Immature natural killer cell (primary cell): ENCODE measurements around the gene WASHC4. TPM values are rescaled to one million over a fixed set of nuclear protein-coding genes. Genes with fewer than 3 reads are reported as not detected.
A peak's percentile ranks its signal among the peaks of the same experiment; 100 is the strongest.

ENCODE experiments used
- DNase-seq, 3 donors: peaks; one replicate each; pipeline ENCODE4 v3.0.0; 2022; ENCODE audit warnings: mixed read lengths in 1 of 3
- H3K27ac Mint-ChIP-seq, 6 donors: one replicate each; pipeline ENCODE4 v1.8.0; 2020; ENCODE audit warnings: mixed read lengths in 6 of 6, mild to moderate bottlenecking in 5 of 6, inconsistent platforms in 4 of 6, moderate library complexity in 3 of 6
- H3K27me3 Mint-ChIP-seq, 3 donors: one replicate each; pipeline ENCODE4 v1.8.0; 2020 to 2021; ENCODE audit warnings: low read depth in 3 of 3, mild to moderate bottlenecking in 3 of 3, mixed read lengths in 3 of 3, moderate library complexity in 3 of 3, inconsistent platforms in 1 of 3
- H3K36me3 Mint-ChIP-seq, 3 donors: one replicate each; pipeline ENCODE4 v1.8.0; 2020; ENCODE audit warnings: mixed read lengths in 3 of 3, inconsistent platforms in 2 of 3, mild to moderate bottlenecking in 2 of 3
- H3K4me1 Mint-ChIP-seq, 2 donors: one replicate each; pipeline ENCODE4 v1.8.0; 2020; ENCODE audit warnings: inconsistent platforms in 2 of 2, mild to moderate bottlenecking in 2 of 2, mixed read lengths in 2 of 2, moderate library complexity in 1 of 2
- H3K4me3 Mint-ChIP-seq, 5 donors: one replicate each; pipeline ENCODE4 v1.8.0; 2020; ENCODE audit warnings: mild to moderate bottlenecking in 5 of 5, mixed read lengths in 5 of 5, inconsistent platforms in 3 of 5, moderate library complexity in 3 of 5
- H3K9me3 Mint-ChIP-seq, 6 donors: one replicate each; pipeline ENCODE4 v1.8.0; 2020; ENCODE audit warnings: mild to moderate bottlenecking in 6 of 6, mixed read lengths in 6 of 6, inconsistent platforms in 4 of 6, moderate library complexity in 3 of 6
- polyA plus RNA-seq, 3 donors: library from polyadenylated mRNA; unstranded; fragments of 300-500 nt; fragmentation: Illumina TruSeq; gene quantifications; one replicate each; pipeline ENCODE4 v1.2.3, GENCODE V29; 2021

Gene WASHC4
- polyA plus RNA-seq, 3 donors from 2014 or later = 19.0 to 35.3 (median 28.3) TPM

GRCh38 chr12:105192624-105193225, 85.2 kb downstream of the WASHC4 start:
- DNase-seq = no peak
- H3K36me3 Mint-ChIP-seq = peaks cover 22 to 59% (median 32%) of the 10 kb centered on the region in 3 donors
- peaks cover 0 to 8% of the 10 kb centered on the region in 2 donors for H3K4me1 Mint-ChIP-seq
- no peak overlapping the region for H3K4me3 Mint-ChIP-seq
- H3K27me3 Mint-ChIP-seq = peaks cover 0 to 3% (median 1%) of the 10 kb centered on the region in 3 donors
- no peak overlapping the region for H3K27ac Mint-ChIP-seq
- H3K9me3 Mint-ChIP-seq = no peaks in the 10 kb centered on the region

GRCh38 chr12:105194947-105195346, 87.4 kb downstream of the WASHC4 start:
- peaks cover 22 to 48% (median 24%) of the 10 kb centered on the region in 3 donors for H3K36me3 Mint-ChIP-seq
- H3K27me3 Mint-ChIP-seq = peaks cover 0 to 5% (median 2%) of the 10 kb centered on the region in 3 donors
- DNase-seq = no peak
- no peak overlapping the region for H3K4me3 Mint-ChIP-seq
- no peak overlapping the region for H3K27ac Mint-ChIP-seq
- H3K9me3 Mint-ChIP-seq = no peaks in the 10 kb centered on the region
- H3K4me1 Mint-ChIP-seq = peaks cover 15 to 30% of the 10 kb centered on the region in 2 donors

GRCh38 chr12:105196090-105196489, 88.6 kb downstream of the WASHC4 start:
- Mint-ChIP-seq H3K27ac (no peak overlapping the region), H3K9me3 (no peaks in the 10 kb centered on the region), H3K4me1 (peaks cover 26 to 39% of the 10 kb centered on the region in 2 donors), H3K27me3 (peaks cover 0 to 5% (median 2%) of the 10 kb centered on the region in 3 donors), H3K4me3 (no peak overlapping the region), H3K36me3 (peaks cover 13 to 41% (median 24%) of the 10 kb centered on the region in 3 donors)
- DNase-seq = no peak

GRCh38 chr12:105198961-105199360, 91.4 kb downstream of the WASHC4 start:
- H3K27ac Mint-ChIP-seq = peak overlapping the region; percentile 39 to 83 (median 75)
- H3K4me1 Mint-ChIP-seq = peaks cover 29 to 41% of the 10 kb centered on the region in 2 donors
- peaks cover 8 to 35% (median 15%) of the 10 kb centered on the region in 3 donors for H3K36me3 Mint-ChIP-seq
- H3K4me3 Mint-ChIP-seq = peak overlapping the region; percentile 4 to 54 (median 31)
- H3K27me3 Mint-ChIP-seq = peaks cover 0 to 2% (median 1%) of the 10 kb centered on the region in 3 donors
- H3K9me3 Mint-ChIP-seq = no peaks in the 10 kb centered on the region
- peak in 2 of 3 donors; percentile 6 to 18 for DNase-seq

- H3K36me3 Mint-ChIP-seq = peaks cover 7 to 41% (median 20%) of the 10 kb centered on the region in 3 donors
- H3K9me3 Mint-ChIP-seq = no peaks in the 10 kb centered on the region
- peak overlapping the region in 2 of 5 donors; percentile 10 to 12 for H3K4me3 Mint-ChIP-seq
- H3K4me1 Mint-ChIP-seq = peaks cover 29 to 41% of the 10 kb centered on the region in 2 donors
- DNase-seq = no peak
- peaks cover 0 to 2% (median 1%) of the 10 kb centered on the region in 3 donors for H3K27me3 Mint-ChIP-seq
- peak overlapping the region in 1 of 6 donors; percentile 40 for H3K27ac Mint-ChIP-seq
Observed at GRCh38 chr12:105200385-105200784, 92.9 kb downstream of the WASHC4 start.

GRCh38 chr12:105201299-105201698, 93.8 kb downstream of the WASHC4 start:
- H3K4me3 Mint-ChIP-seq = no peak overlapping the region
- H3K4me1 Mint-ChIP-seq = peaks cover 29 to 41% of the 10 kb centered on the region in 2 donors
- peaks cover 16 to 48% (median 19%) of the 10 kb centered on the region in 3 donors for H3K36me3 Mint-ChIP-seq
- no peaks in the 10 kb centered on the region for H3K9me3 Mint-ChIP-seq
- peaks cover 0 to 2% (median 1%) of the 10 kb centered on the region in 3 donors for H3K27me3 Mint-ChIP-seq
- H3K27ac Mint-ChIP-seq = no peak overlapping the region
- DNase-seq = no peak

GRCh38 chr12:105202202-105202601, 94.7 kb downstream of the WASHC4 start:
- H3K36me3 Mint-ChIP-seq = peaks cover 22 to 57% (median 28%) of the 10 kb centered on the region in 3 donors

GRCh38 chr12:105204127-105204526, 96.6 kb downstream of the WASHC4 start:
- H3K27me3 Mint-ChIP-seq = peaks cover 0 to 2% (median 0%) of the 10 kb centered on the region in 3 donors
- H3K4me1 Mint-ChIP-seq = peaks cover 21 to 23% of the 10 kb centered on the region in 2 donors
- H3K4me3 Mint-ChIP-seq = no peak overlapping the region
- H3K27ac Mint-ChIP-seq = peak overlapping the region in 1 of 6 donors; percentile 3
- peaks cover 27 to 54% (median 37%) of the 10 kb centered on the region in 3 donors for H3K36me3 Mint-ChIP-seq
- no peak for DNase-seq
- H3K9me3 Mint-ChIP-seq = no peaks in the 10 kb centered on the region

More at GRCh38 chr12:105202202-105202601, 94.7 kb downstream of the WASHC4 start:
- Mint-ChIP-seq H3K9me3 (no peaks in the 10 kb centered on the region), H3K4me3 (no peak overlapping the region), H3K27me3 (peaks cover 0 to 2% (median 1%) of the 10 kb centered on the region in 3 donors), H3K27ac (peak overlapping the region in 2 of 6 donors; percentile 29 to 55), H3K4me1 (peaks cover 29 to 41% of the 10 kb centered on the region in 2 donors)
- DNase-seq = no peak

GRCh38 chr12:105204916-105205315, 97.4 kb downstream of the WASHC4 start:
- H3K9me3 Mint-ChIP-seq = no peaks in the 10 kb centered on the region
- no peak overlapping the region for H3K27ac Mint-ChIP-seq
- H3K36me3 Mint-ChIP-seq = peaks cover 27 to 57% (median 38%) of the 10 kb centered on the region in 3 donors
- peaks cover 0 to 1% (median 0%) of the 10 kb centered on the region in 3 donors for H3K27me3 Mint-ChIP-seq
- peaks cover 15% of the 10 kb centered on the region in 2 donors for H3K4me1 Mint-ChIP-seq
- DNase-seq = no peak
- H3K4me3 Mint-ChIP-seq = no peak overlapping the region

GRCh38 chr12:105205322-105206048, 98.0 kb downstream of the WASHC4 start:
- no peaks in the 10 kb centered on the region for H3K9me3 Mint-ChIP-seq
- H3K27me3 Mint-ChIP-seq = peaks cover 0 to 1% (median 0%) of the 10 kb centered on the region in 3 donors
- H3K4me1 Mint-ChIP-seq = peaks cover 9% of the 10 kb centered on the region in 2 donors
- H3K27ac Mint-ChIP-seq = peak overlapping the region in 1 of 6 donors; percentile 24
- DNase-seq = no peak
- peaks cover 27 to 62% (median 40%) of the 10 kb centered on the region in 3 donors for H3K36me3 Mint-ChIP-seq
- H3K4me3 Mint-ChIP-seq = no peak overlapping the region

GRCh38 chr12:105206686-105207374, 99.3 kb downstream of the WASHC4 start:
- no peak overlapping the region for H3K27ac Mint-ChIP-seq
- no peak overlapping the region for H3K4me3 Mint-ChIP-seq
- H3K4me1 Mint-ChIP-seq = no peaks in the 10 kb centered on the region
- peaks cover 26 to 64% (median 46%) of the 10 kb centered on the region in 3 donors for H3K36me3 Mint-ChIP-seq
- H3K9me3 Mint-ChIP-seq = no peaks in the 10 kb centered on the region
- DNase-seq = no peak
- peaks cover 0 to 1% (median 0%) of the 10 kb centered on the region in 3 donors for H3K27me3 Mint-ChIP-seq

GRCh38 chr12:105209091-105209490, 101.6 kb downstream of the WASHC4 start:
- H3K4me1 Mint-ChIP-seq = peaks cover 5 to 16% of the 10 kb centered on the region in 2 donors
- H3K27ac Mint-ChIP-seq = peak overlapping the region in 1 of 6 donors; percentile 60
- H3K27me3 Mint-ChIP-seq = peaks cover 0 to 4% (median 0%) of the 10 kb centered on the region in 3 donors
- no peak overlapping the region for H3K4me3 Mint-ChIP-seq
- no peak for DNase-seq
- peaks cover 41 to 58% (median 44%) of the 10 kb centered on the region in 3 donors for H3K36me3 Mint-ChIP-seq
- H3K9me3 Mint-ChIP-seq = no peaks in the 10 kb centered on the region

- DNase-seq = no peak
- peaks cover 5 to 20% of the 10 kb centered on the region in 2 donors for H3K4me1 Mint-ChIP-seq
- no peaks in the 10 kb centered on the region for H3K9me3 Mint-ChIP-seq
- peaks cover 42 to 53% (median 45%) of the 10 kb centered on the region in 3 donors for H3K36me3 Mint-ChIP-seq
- H3K27me3 Mint-ChIP-seq = peaks cover 0 to 4% (median 0%) of the 10 kb centered on the region in 3 donors
- H3K4me3 Mint-ChIP-seq = no peak overlapping the region
- H3K27ac Mint-ChIP-seq = no peak overlapping the region
Observed at GRCh38 chr12:105212438-105212837, 104.9 kb downstream of the WASHC4 start.
